CD14-positive monocyte (primary cell): ENCODE measurements around the gene LRRTM4. TPM values are rescaled to one million over a fixed set of nuclear protein-coding genes. Genes with fewer than 3 reads are reported as not detected.

Experiments
- DNase-seq, 3 donors: peaks; one replicate each; pipeline ENCODE4 v3.0.0-alpha.2; 2011 to 2022
- H2AFZ ChIP-seq: 2 replicates; pipeline ENCODE4 v1.6.0; 2012; ENCODE audit warnings: mild to moderate bottlenecking, low read depth, low read length, inconsistent platforms; ENCODE audit not compliant: insufficient read depth, poor library complexity, severe bottlenecking
- H3K27ac ChIP-seq, 2 donors: 1 replicate in 1 of 2; 2 replicates in 1 of 2; pipeline ENCODE4 v1.5.1; 2012 to 2013; ENCODE audit warnings: low read length in 2 of 2, control low read depth in 1 of 2, inconsistent platforms in 1 of 2, low read depth in 1 of 2, mild to moderate bottlenecking in 1 of 2
- H3K27me3 ChIP-seq, 2 donors: one replicate each; pipeline versions ENCODE4 v1.6.0 to v1.6.1; 2011 to 2013; ENCODE audit warnings: low read length in 2 of 2; ENCODE audit not compliant: control insufficient read depth in 2 of 2, insufficient read depth in 2 of 2
- H3K36me3 ChIP-seq, 2 donors: replicated peaks in 1 of 2; 1 replicate in 1 of 2; 2 replicates in 1 of 2; pipeline versions ENCODE4 v1.5.1 to v1.6.1; 2012 to 2013; ENCODE audit warnings: low read length in 2 of 2, control low read depth in 1 of 2, inconsistent platforms in 1 of 2, mild to moderate bottlenecking in 1 of 2; ENCODE audit not compliant: insufficient read depth in 2 of 2, control insufficient read depth in 1 of 2
- H3K4me1 ChIP-seq, 2 donors: 1 replicate in 1 of 2; 2 replicates in 1 of 2; pipeline versions ENCODE4 v1.5.1 to v1.6.1; 2012 to 2013; ENCODE audit warnings: low read length in 2 of 2, control low read depth in 1 of 2, inconsistent platforms in 1 of 2, mild to moderate bottlenecking in 1 of 2, moderate library complexity in 1 of 2; ENCODE audit not compliant: insufficient read depth in 2 of 2, control insufficient read depth in 1 of 2
- H3K4me2 ChIP-seq: replicated peaks from 2 replicates; pipeline ENCODE3; 2012; ENCODE audit warnings: low read length, moderate library complexity, mild to moderate bottlenecking; ENCODE audit not compliant: poor library complexity, severe bottlenecking; ENCODE audit errors: extremely low read depth
- H3K4me3 ChIP-seq, 3 experiments: fragments of 200-600 bp in 1 of 3; sonication (generic) in 1 of 3; replicated peaks in 1 of 3; 1 replicate in 2 of 3; 2 replicates in 1 of 3; pipeline ENCODE4 v1.5.1; 2011 to 2013; ENCODE audit warnings: low read length in 3 of 3, mild to moderate bottlenecking in 3 of 3, control low read depth in 2 of 3, low read depth in 2 of 3, inconsistent platforms in 1 of 3, moderate library complexity in 1 of 3
- H3K79me2 ChIP-seq: 2 replicates; pipeline ENCODE4 v1.6.0; 2012; ENCODE audit warnings: mild to moderate bottlenecking, control low read depth, inconsistent platforms, low read length, moderate library complexity; ENCODE audit not compliant: insufficient read depth
- H3K9ac ChIP-seq: 2 replicates; pipeline ENCODE4 v1.6.0; 2017; ENCODE audit warnings: low read length, mild to moderate bottlenecking; ENCODE audit not compliant: insufficient read depth, poor library complexity, severe bottlenecking
- H3K9me3 ChIP-seq, 2 donors: replicated peaks in 1 of 2; 1 replicate in 1 of 2; 2 replicates in 1 of 2; pipeline versions ENCODE4 v1.5.1 to v1.6.1; 2012 to 2013; ENCODE audit warnings: low read length in 2 of 2, control low read depth in 1 of 2; ENCODE audit not compliant: control insufficient read depth in 1 of 2, insufficient read depth in 1 of 2
- H4K20me1 ChIP-seq: 2 replicates; pipeline ENCODE4 v1.6.0; 2012; ENCODE audit warnings: mild to moderate bottlenecking, low read length, control low read depth, moderate library complexity; ENCODE audit not compliant: insufficient read depth
- H3K27ac Mint-ChIP-seq, 7 donors: one replicate each; pipeline ENCODE4 v1.8.0; 2020; ENCODE audit warnings: mild to moderate bottlenecking in 7 of 7, mixed read lengths in 7 of 7, moderate library complexity in 6 of 7, inconsistent platforms in 2 of 7
- H3K27me3 Mint-ChIP-seq, 3 donors: one replicate each; pipeline ENCODE4 v1.8.0; 2021 to 2022; ENCODE audit warnings: low read depth in 3 of 3, mild to moderate bottlenecking in 3 of 3, mixed read lengths in 3 of 3, moderate library complexity in 3 of 3, inconsistent platforms in 1 of 3
- H3K36me3 Mint-ChIP-seq, 2 donors: one replicate each; pipeline ENCODE4 v1.8.0; 2020; ENCODE audit warnings: mixed read lengths in 2 of 2, inconsistent platforms in 1 of 2, mild to moderate bottlenecking in 1 of 2
- H3K4me1 Mint-ChIP-seq: one replicate; pipeline ENCODE4 v1.8.0; 2020; ENCODE audit warnings: mild to moderate bottlenecking, mixed read lengths
- H3K4me3 Mint-ChIP-seq, 2 donors: one replicate each; pipeline ENCODE4 v1.8.0; 2020; ENCODE audit warnings: mild to moderate bottlenecking in 2 of 2, mixed read lengths in 2 of 2, moderate library complexity in 1 of 2
- H3K9me3 Mint-ChIP-seq, 7 donors: one replicate each; pipeline ENCODE4 v1.8.0; 2020 to 2022; ENCODE audit warnings: mixed read lengths in 7 of 7, mild to moderate bottlenecking in 6 of 7, moderate library complexity in 6 of 7, inconsistent platforms in 2 of 7
- CTCF ChIP-seq: fragments of 200-600 bp; IDR thresholded peaks from one replicate; pipeline ENCODE4 v1.8.0; 2022; ENCODE audit warnings: antibody characterized with exemption, mild to moderate bottlenecking
- WGBS: methylation state at CpG from one replicate; pipeline ENCODE4 v1.1.5; 2013; ENCODE audit warnings: missing lambda C conversion rate; ENCODE audit not compliant: insufficient coverage; 5-methylcytosine and 5-hydroxymethylcytosine counted together
- intact Hi-C, 2 donors: fragments of 100-400 bp; cut with micrococcal nuclease; formaldehyde crosslinking; loops; one replicate each; pipeline versions ENCODE4 v1.15.0 to v1.15.1; 2023
- polyA plus RNA-seq, 3 donors: library from polyadenylated mRNA; depleted of rRNA in 1 of 3; unstranded in 2 of 3; stranded (reverse) in 1 of 3; fragments of 300-500 nt in 2 of 3; fragments of >200 nt in 1 of 3; fragmentation: Illumina TruSeq in 2 of 3; gene quantifications; 1 replicate in 2 of 3; 2 replicates in 1 of 3; pipeline ENCODE4 v1.2.3, GENCODE V29; 2012 to 2021

LRRTM4 gene
- polyA plus RNA-seq, 3 donors: not detected

- no peaks in the 10 kb centered on the region for H3K9me3 ChIP-seq
- Mint-ChIP-seq H3K36me3 (no peaks in the 10 kb centered on the region), H3K27me3 (peaks cover 0 to 2% (median 0%) of the 10 kb centered on the region in 3 donors), H3K4me3 (no peak overlapping the region), H3K9me3 (peaks cover 0 to 2% (median 0%) of the 10 kb centered on the region in 7 donors), H3K4me1 (no peaks in the 10 kb centered on the region), H3K27ac (no peak overlapping the region)
- no peak overlapping the region for H3K27ac ChIP-seq
- no peak overlapping the region for H3K4me3 ChIP-seq
- H3K9ac ChIP-seq: no peak overlapping the region
- DNase-seq: no peak
- no peaks in the 10 kb centered on the region for H3K36me3 ChIP-seq
- no peak overlapping the region for H3K4me2 ChIP-seq
- no peaks in the 10 kb centered on the region for H3K4me1 ChIP-seq
- no peaks in the 10 kb centered on the region for H3K27me3 ChIP-seq
- no peaks in the 10 kb centered on the region for H4K20me1 ChIP-seq
- H2AFZ ChIP-seq: no peak overlapping the region
- no CpG with 5 or more reads among the region's 1 CpG for WGBS
- H3K79me2 ChIP-seq: no peaks in the 10 kb centered on the region
- intact Hi-C loops: no loop called here
- TF ChIP-seq CTCF: no peak
These were observed 713.0 kb downstream of the LRRTM4 start for GRCh38 chr2:76809136-76809535.

GRCh38 chr2:76808732-76809131, 713.4 kb downstream of the LRRTM4 start:
- Mint-ChIP-seq H3K27me3 (peaks cover 0 to 2% (median 0%) of the 10 kb centered on the region in 3 donors), H3K4me3 (no peak overlapping the region), H3K27ac (no peak overlapping the region), H3K36me3 (no peaks in the 10 kb centered on the region), H3K9me3 (peaks cover 0 to 2% (median 0%) of the 10 kb centered on the region in 7 donors), H3K4me1 (no peaks in the 10 kb centered on the region)
- Histone ChIP-seq H3K9ac (no peak overlapping the region), H3K27ac (no peak overlapping the region), H3K36me3 (no peaks in the 10 kb centered on the region), H3K9me3 (no peaks in the 10 kb centered on the region), H3K4me2 (no peak overlapping the region), H3K4me1 (no peaks in the 10 kb centered on the region), H3K27me3 (no peaks in the 10 kb centered on the region), H3K79me2 (no peaks in the 10 kb centered on the region), H4K20me1 (no peaks in the 10 kb centered on the region), H3K4me3 (no peak overlapping the region), H2AFZ (no peak overlapping the region)
- intact Hi-C loops: no loop called here
- no CpG with 5 or more reads among the region's 1 CpG for WGBS
- no peak for TF ChIP-seq CTCF
- no peak for DNase-seq
